Measurements from ENCODE around the gene RNF39.

- no peak for TF ChIP-seq POLR2AphosphoS5 (IDR thresholded peaks at IDR 0.05; ENCODE audit: low read depth, low read length)
- no peak for TF ChIP-seq POLR2A (IDR thresholded peaks at IDR 0.05; ENCODE audit: low read depth, low read length)
- no peak for TF ChIP-seq TAF1 (IDR thresholded peaks at IDR 0.05; ENCODE audit: borderline replicate concordance, low read depth, low read length)
Measured at GRCh38 chr6:30031381-30031780, 44.2 kb downstream of the RNF39 start.

All from GM12892 (cell line).